K562 (cell line): ENCODE data around the gene FOXK2. TPM values are rescaled to one million over a fixed set of nuclear protein-coding genes. Genes with fewer than 3 reads are reported as not detected.

Experiments
- ATAC-seq: fragments of 200-7000 bp; cut with Tn5 transposase; 3 replicates; pipeline ENCODE4 v1.9.1; 2020; ENCODE audit warnings: moderate library complexity
- BruUV-seq: library from RNA; stranded (reverse); fragments of 400-500 nt; replicated peaks from 2 replicates; lab custom pipeline; 2021; lab: Mats Ljungman, UMichigan
- CTCF ChIA-PET: fragments of 300-600 bp; formaldehyde crosslinking; extraction: SDS; loops from one replicate; lab custom pipeline; 2021; ENCODE audit warnings: low intra/inter-chr PET ratio; lab: Yijun Ruan, JAX
- POLR2A ChIA-PET: fragments of 300-600, 350-650 bp; sonication (Branson Sonifier 250); formaldehyde crosslinking; extraction: SDS; loops from one replicate; lab custom pipeline; 2021; ENCODE audit warnings: antibody characterized with exemption, inconsistent platforms; lab: Yijun Ruan, JAX
- DNase-seq, 4 experiments: peaks; one replicate each; pipeline versions ENCODE4 v3.0.0 to v3.0.0-alpha.2; 2011 to 2018; ENCODE audit warnings: low spot score in 3 of 4, mixed read lengths in 3 of 4; ENCODE audit errors: extremely low read depth in 1 of 4
- FAIRE-seq: peaks from 2 replicates; lab custom pipeline; 2011; peaks lifted over from hg19 to GRCh38; lab: Jason Lieb, UNC
- H2AFZ ChIP-seq: 2 replicates; pipeline ENCODE4 v1.6.0; 2011; ENCODE audit warnings: low read depth, low read length, control low read depth, inconsistent platforms
- H3K27ac ChIP-seq: fragments of 200-600 bp; 3 replicates; pipeline ENCODE4 v1.8.0; 2011; ENCODE audit warnings: low read depth, mild to moderate bottlenecking, control low read depth, inconsistent platforms, low read length, moderate library complexity, mixed read lengths; ENCODE audit errors: extremely low read depth
- H3K27me3 ChIP-seq, 2 experiments: fragments of 300-600 bp in 1 of 2; 2 replicates in 1 of 2; 3 replicates in 1 of 2; pipeline versions ENCODE4 v1.6.0 to v1.8.0; 2011; ENCODE audit warnings: inconsistent platforms in 2 of 2, low read length in 2 of 2, mild to moderate bottlenecking in 1 of 2, mixed read lengths in 1 of 2, moderate library complexity in 1 of 2; ENCODE audit not compliant: control insufficient read depth in 2 of 2, insufficient read depth in 2 of 2
- H3K36me3 ChIP-seq: fragments of 300-600 bp; 3 replicates; pipeline ENCODE4 v1.8.0; 2011; ENCODE audit warnings: mild to moderate bottlenecking, low read length, inconsistent platforms; ENCODE audit not compliant: control insufficient read depth, insufficient read depth
- H3K4me1 ChIP-seq, 2 experiments: fragments of 200-600 bp in 1 of 2; replicated peaks in 1 of 2; 2 replicates in 1 of 2; 3 replicates in 1 of 2; pipeline versions ENCODE4 v1.5.1 to v1.8.0; 2011; ENCODE audit warnings: inconsistent platforms in 2 of 2, low read length in 2 of 2, mild to moderate bottlenecking in 1 of 2, mixed read lengths in 1 of 2, moderate library complexity in 1 of 2; ENCODE audit not compliant: control insufficient read depth in 2 of 2, insufficient read depth in 2 of 2
- H3K4me2 ChIP-seq: 2 replicates; pipeline ENCODE4 v1.6.1; 2011; ENCODE audit warnings: low read length, control low read depth, inconsistent platforms, mixed read lengths; ENCODE audit not compliant: insufficient read depth
- H3K4me3 ChIP-seq: fragments of 200-600 bp; sonication (generic), shearing (Covaris generic); 2 replicates; pipeline ENCODE4 v1.5.1; 2016; ENCODE audit warnings: control low read depth, inconsistent platforms
- H3K79me2 ChIP-seq: fragments of 200-600 bp; 3 replicates; pipeline ENCODE4 v1.8.0; 2011; ENCODE audit warnings: low read length, inconsistent platforms; ENCODE audit not compliant: control insufficient read depth, insufficient read depth
- H3K9ac ChIP-seq, 2 experiments: 2 replicates each; pipeline versions ENCODE4 v1.6.0 to v1.6.1; 2011; ENCODE audit warnings: low read depth in 2 of 2, low read length in 2 of 2, control low read depth in 1 of 2, inconsistent platforms in 1 of 2, mild to moderate bottlenecking in 1 of 2, mixed read lengths in 1 of 2; ENCODE audit not compliant: insufficient read depth in 1 of 2
- H3K9me1 ChIP-seq: one replicate; pipeline ENCODE4 v1.6.0; 2011; ENCODE audit warnings: inconsistent platforms, mild to moderate bottlenecking, low read length, moderate library complexity; ENCODE audit not compliant: control insufficient read depth, insufficient read depth
- H3K9me3 ChIP-seq: replicated peaks from 2 replicates; pipeline ENCODE4 v1.5.1; 2011; ENCODE audit warnings: low read depth, low read length, inconsistent platforms; ENCODE audit not compliant: control insufficient read depth, insufficient read depth
- H4K20me1 ChIP-seq: replicated peaks from 2 replicates; pipeline ENCODE4 v1.6.1; 2011; ENCODE audit warnings: low read length, inconsistent platforms, mixed read lengths; ENCODE audit not compliant: control insufficient read depth, insufficient read depth
- CHD4 ChIP-seq: fragments of 200-600 bp; sonication (generic); IDR thresholded peaks from 3 replicates; pipeline ENCODE4 v1.6.1; 2012; ENCODE audit warnings: low read depth, mild to moderate bottlenecking, mixed read lengths, low read length, inconsistent platforms; ENCODE audit not compliant: insufficient read depth, insufficient replicate concordance, poor library complexity, severe bottlenecking
- E2F6 ChIP-seq, 2 experiments: IDR thresholded peaks; 2 replicates each; pipeline ENCODE4 v1.6.1; 2011; ENCODE audit warnings: borderline replicate concordance in 1 of 2, control low read depth in 1 of 2, low read depth in 1 of 2, low read length in 1 of 2, mild to moderate bottlenecking in 1 of 2, mixed read lengths in 1 of 2, moderate library complexity in 1 of 2; ENCODE audit not compliant: insufficient read depth in 1 of 2, insufficient read length in 1 of 2, poor library complexity in 1 of 2, severe bottlenecking in 1 of 2; ENCODE audit errors: extremely low read depth in 1 of 2
- EHMT2 ChIP-seq: fragments of 450-650 bp; IDR thresholded peaks from 2 replicates; pipeline ENCODE4 v1.6.1; 2018; ENCODE audit warnings: antibody characterized with exemption
- ESRRA ChIP-seq: fragments of 450-650 bp; IDR thresholded peaks from 2 replicates; pipeline ENCODE4 v1.6.1; 2014; ENCODE audit warnings: low read depth, mild to moderate bottlenecking, moderate library complexity, borderline replicate concordance
- HNRNPK ChIP-seq: fragments of 200-400 bp; formaldehyde crosslinking; IDR thresholded peaks from one replicate; pipeline ENCODE4 v1.6.1; 2018; ENCODE audit warnings: mild to moderate bottlenecking, low read depth, low read length; ENCODE audit not compliant: poor library complexity, severe bottlenecking
- KLF1 ChIP-seq: fragments of 450-650 bp; IDR thresholded peaks from 2 replicates; pipeline ENCODE4 v1.6.1; 2016; ENCODE audit warnings: missing genetic modification characterization, missing compliant biosample characterization
- LEF1 ChIP-seq: fragments of 450-650 bp; IDR thresholded peaks from 2 replicates; pipeline ENCODE4 v1.6.1; 2016; ENCODE audit warnings: mild to moderate bottlenecking
- MED1 ChIP-seq: sonication (generic); formaldehyde crosslinking; IDR thresholded peaks from 2 replicates; pipeline ENCODE4 v1.8.1; 2023; ENCODE audit warnings: missing genetic modification reagents, borderline replicate concordance
- MYBL2 ChIP-seq, 2 experiments: fragments of 450-650 bp in 1 of 2; sonication (generic) in 1 of 2; formaldehyde crosslinking in 1 of 2; IDR thresholded peaks; 2 replicates each; pipeline versions ENCODE4 v1.6.1 to v1.8.1; 2017 to 2022; ENCODE audit warnings: borderline replicate concordance in 1 of 2, inconsistent platforms in 1 of 2, low read depth in 1 of 2, mild to moderate bottlenecking in 1 of 2, missing genetic modification reagents in 1 of 2, moderate library complexity in 1 of 2
- PBX2 ChIP-seq, 2 experiments: IDR thresholded peaks in 1 of 2; conservative IDR thresholded peaks in 1 of 2; 2 replicates each; pipeline ENCODE4 v1.6.1; 2016; ENCODE audit warnings: low read depth in 2 of 2, mild to moderate bottlenecking in 1 of 2, missing compliant biosample characterization in 1 of 2, missing genetic modification characterization in 1 of 2, moderate library complexity in 1 of 2
- POLR2H ChIP-seq: IDR thresholded peaks from 2 replicates; pipeline ENCODE4 v1.6.1; 2016; ENCODE audit warnings: missing genetic modification characterization, low read depth, mild to moderate bottlenecking, control low read depth, missing compliant biosample characterization, moderate library complexity
- XRCC4 ChIP-seq: IDR thresholded peaks from one replicate; pipeline ENCODE4 v1.6.1; 2011; ENCODE audit not compliant: insufficient read depth, insufficient read length; ENCODE audit errors: extremely low read depth
- ZC3H8 ChIP-seq: fragments of 450-650 bp; IDR thresholded peaks from 2 replicates; pipeline ENCODE4 v1.6.1; 2017
- ZNF143 ChIP-seq: sonication (generic); formaldehyde crosslinking; IDR thresholded peaks from 2 replicates; pipeline ENCODE4 v1.9.0; 2022; ENCODE audit warnings: mild to moderate bottlenecking, missing genetic modification reagents
- ZNF354B ChIP-seq: fragments of 250-450 bp; sonication (Bioruptor Pico); IDR thresholded peaks from 2 replicates; pipeline ENCODE4 v1.4.0; 2020
- ZNF584 ChIP-seq: fragments of 200-800 bp; sonication (Bioruptor generic); IDR thresholded peaks from 2 replicates; pipeline ENCODE4 v1.6.1; 2016; ENCODE audit warnings: low read depth, mild to moderate bottlenecking, missing genetic modification characterization, missing compliant biosample characterization
- ZNF696 ChIP-seq: fragments of 250-450 bp; sonication (Bioruptor Pico); conservative IDR thresholded peaks from 2 replicates; pipeline ENCODE4 v1.4.0; 2020; ENCODE audit warnings: mild to moderate bottlenecking, moderate library complexity
- WGBS: fragments of 100-300 bp; shearing (Covaris generic); methylation state at CpG from one replicate; pipeline ENCODE4 v1.1.6; 2016; ENCODE audit warnings: low coverage, mixed read lengths; ENCODE audit not compliant: insufficient coverage; ENCODE audit errors: missing lambda C conversion rate; 5-methylcytosine and 5-hydroxymethylcytosine counted together
- in situ Hi-C: fragments of 300-500 bp; cut with MboI; formaldehyde crosslinking; loops from 4 replicates; pipeline ENCODE4 v1.15.0; 2018; ENCODE audit warnings: inconsistent platforms, mixed read lengths
- intact Hi-C: fragments of 100-400 bp; cut with micrococcal nuclease; formaldehyde crosslinking; loops from 2 replicates; pipeline ENCODE4 v1.14.2; 2022
- polyA plus RNA-seq, 8 experiments: library from polyadenylated mRNA; depleted of rRNA in 4 of 8; stranded (reverse) in 5 of 8; unstranded in 3 of 8; fragments of >200 nt; fragmentation: Nextera tagmentation in 2 of 8; fragmentation: Illumina TruSeq in 1 of 8; extraction: Ambion mirVana in 2 of 8; extraction: Trizol in 1 of 8; gene quantifications; 2 replicates each; pipeline versions ENCODE4 v1.2.1 to v1.2.3, GENCODE V29; 2011 to 2014; ENCODE audit warnings: inconsistent platforms in 1 of 8, missing spikeins in 1 of 8
- total RNA-seq, 7 experiments: library from RNA; depleted of rRNA in 6 of 7; stranded (reverse); fragments of >200 nt in 6 of 7; fragmentation: Illumina TruSeq in 2 of 7; extraction: Trizol in 2 of 7; gene quantifications; 2 replicates each; pipeline versions ENCODE4 v1.2.1 to v1.2.3, GENCODE V29; 2011 to 2021; ENCODE audit warnings: low replicate concordance in 1 of 7

The FOXK2 gene
- total and polyA plus RNA-seq, 9 of the 15 experiments (the other 6 are each of a cell fraction or from before 2014, with no cell fraction given) = 3.0 to 86.0 (median 44.1) TPM

GRCh38 chr17:82569621-82570020 lies 50.1 kb downstream of the FOXK2 start (continued):
- no peak for TF ChIP-seq MYBL2 (IDR thresholded peaks at IDR 0.05; ENCODE audit: low read depth)
- no peak for TF ChIP-seq MYBL2 (CRISPR knock-in tag; IDR thresholded peaks at IDR 0.05; ENCODE audit: borderline replicate concordance)
- TF ChIP-seq HNRNPK = no peak
- TF ChIP-seq ZNF584 (CRISPR knock-in tag) = no peak

GRCh38 chr17:82570277-82570676 lies 50.7 kb downstream of the FOXK2 start:
- H3K36me3 ChIP-seq = peaks cover 95% of the 10 kb centered on the region
- POLR2A ChIA-PET = interaction anchor here (1.0 to 2.1 kb wide), 2 partner anchors 11 kb away, joined by 3 to 5 read pairs; no protein-coding TSS in a partner anchor

More at GRCh38 chr17:82570277-82570676, 50.7 kb downstream of the FOXK2 start:
- WGBS = 95% methylated on average over 9 of the region's 9 CpGs
- BruUV-seq = no TSS peak
- Histone ChIP-seq H3K4me3 (no peak overlapping the region), H3K79me2 (peaks cover 60% of the 10 kb centered on the region), H3K27me3 (no peaks in the 10 kb centered on the region), H2AFZ (no peak overlapping the region), H3K4me1 (peaks cover 0 to 3% of the 10 kb centered on the region in 2 experiments; a peak in 1 of 5 replicates), H3K27ac (no peak overlapping the region), H4K20me1 (peaks cover 15% of the 10 kb centered on the region), H3K9ac (no peak overlapping the region), H3K4me2 (no peak overlapping the region), H3K9me1 (peaks cover 4% of the 10 kb centered on the region), H3K9me3 (no peaks in the 10 kb centered on the region)
- DNase-seq (no peak), ATAC-seq (no peak), FAIRE-seq (no peak)
- no peak for TF ChIP-seq CHD4
- no peak for TF ChIP-seq POLR2H (tag)
- no peak for TF ChIP-seq KLF1
- no peak for TF ChIP-seq E2F6 (IDR thresholded peaks at IDR 0.05; ENCODE audit: borderline replicate concordance in 1 of 2, extremely low read depth in 1 of 2, insufficient read depth in 1 of 2, insufficient read length in 1 of 2, low read depth in 1 of 2, low read length in 1 of 2, poor library complexity in 1 of 2, severe bottlenecking in 1 of 2)
- no peak for TF ChIP-seq ZC3H8
- TF ChIP-seq ZNF143 = no peak
- TF ChIP-seq EHMT2 = no peak
- no peak for TF ChIP-seq XRCC4
- no peak for TF ChIP-seq MED1
- no peak for TF ChIP-seq ZNF696 (CRISPR knock-in tag)
- no peak for TF ChIP-seq ESRRA
- no peak for TF ChIP-seq PBX2 (CRISPR knock-in tag; IDR thresholded peaks at IDR 0.05; ENCODE audit: low read depth)
- TF ChIP-seq PBX2 (tag; conservative IDR thresholded peaks at IDR 0.05; ENCODE audit: low read depth) = no peak
- TF ChIP-seq LEF1 = no peak
- TF ChIP-seq ZNF354B (CRISPR knock-in tag) = no peak
- in situ Hi-C loops (no loop called here), intact Hi-C loops (no loop called here)
- CTCF ChIA-PET = no interaction called here
